Endothelial cell (in vitro differentiated cells): ENCODE data around the gene CAMTA1. TPM values are rescaled to one million over a fixed set of nuclear protein-coding genes. Genes with fewer than 3 reads are reported as not detected.

Experiments
- DNase-seq: peaks from one replicate; pipeline ENCODE4 v3.0.0; 2021; ENCODE audit warnings: low spot score
- H3K27ac Mint-ChIP-seq: one replicate; pipeline ENCODE4 v1.8.0; 2021; ENCODE audit warnings: mixed read lengths, inconsistent platforms; ENCODE audit not compliant: unreplicated experiment
- H3K27me3 Mint-ChIP-seq: one replicate; pipeline ENCODE4 v1.8.0; 2021; ENCODE audit warnings: mild to moderate bottlenecking, moderate library complexity, mixed read lengths, inconsistent platforms; ENCODE audit not compliant: unreplicated experiment
- H3K36me3 Mint-ChIP-seq: one replicate; pipeline ENCODE4 v1.8.0; 2021; ENCODE audit warnings: mild to moderate bottlenecking, low read depth, mixed read lengths, inconsistent platforms; ENCODE audit not compliant: unreplicated experiment
- H3K4me1 Mint-ChIP-seq: one replicate; pipeline ENCODE4 v1.8.0; 2021; ENCODE audit warnings: mild to moderate bottlenecking, mixed read lengths, inconsistent platforms; ENCODE audit not compliant: unreplicated experiment
- H3K4me3 Mint-ChIP-seq: one replicate; pipeline ENCODE4 v1.8.0; 2021; ENCODE audit warnings: mild to moderate bottlenecking, mixed read lengths, inconsistent platforms; ENCODE audit not compliant: unreplicated experiment
- H3K9me3 Mint-ChIP-seq: one replicate; pipeline ENCODE4 v1.8.0; 2021; ENCODE audit warnings: mixed read lengths, inconsistent platforms; ENCODE audit not compliant: unreplicated experiment
- total RNA-seq: library from RNA; stranded (reverse); fragmentation: NEBNext Ultra II Directional; extraction: Animal tissue kit (Norgen Biotek cat#: 25700); gene quantifications from one replicate; pipeline ENCODE4 v1.2.1, GENCODE V29; 2021; ENCODE audit not compliant: unreplicated experiment
- TF ChIP-seq, protein P1 (sequence below): fragments of 200-600 bp; sonication (generic); IDR thresholded peaks from one replicate; pipeline ENCODE4 v1.5.0; 2021; ENCODE audit warnings: antibody characterized with exemption; ENCODE audit not compliant: unreplicated experiment

CAMTA1 gene
- total RNA-seq, 1 donor from 2014 or later = 87.3 TPM

DNA sequence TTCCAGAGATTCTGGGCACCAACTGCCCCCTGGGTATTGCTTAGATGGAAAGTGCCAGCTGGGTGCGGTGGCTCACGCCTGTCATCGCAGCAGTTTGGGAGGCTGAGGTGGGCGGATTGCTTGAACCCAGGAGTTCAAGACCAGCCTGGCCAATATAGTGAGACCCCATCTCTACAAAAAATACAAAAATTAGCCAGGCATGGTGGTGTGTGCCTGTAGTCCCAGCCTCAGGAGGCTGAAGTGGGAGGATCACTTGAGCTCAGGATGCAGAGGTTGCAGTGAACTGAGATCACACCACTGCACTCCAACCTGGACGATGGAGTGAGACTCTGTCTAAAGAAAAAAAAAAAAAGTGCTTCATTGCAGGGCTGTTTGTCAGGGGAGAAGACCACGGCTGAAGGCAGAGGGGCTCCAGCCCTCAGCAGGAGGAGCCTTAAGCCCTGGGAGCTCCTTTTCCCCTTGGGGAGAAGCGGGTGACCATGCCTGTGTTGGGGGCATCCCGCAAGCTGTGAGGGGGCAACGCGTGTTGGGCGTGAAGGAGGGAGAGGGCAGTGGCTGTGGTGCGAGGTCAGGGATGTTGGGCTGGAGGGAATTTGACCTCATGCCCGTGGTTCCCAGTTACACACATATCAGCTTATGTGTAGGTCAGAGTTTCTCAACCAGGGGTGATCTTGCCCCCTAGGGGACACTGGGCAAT is 854.3 kb downstream of the CAMTA1 start:
- Mint-ChIP-seq H3K27ac (no peak overlapping the region), H3K9me3 (no peaks in the 10 kb centered on the region), H3K4me1 (peaks cover 27% of the 10 kb centered on the region), H3K36me3 (no peaks in the 10 kb centered on the region), H3K4me3 (no peak overlapping the region), H3K27me3 (peaks cover 15% of the 10 kb centered on the region)
- TF ChIP-seq, protein P1, sequence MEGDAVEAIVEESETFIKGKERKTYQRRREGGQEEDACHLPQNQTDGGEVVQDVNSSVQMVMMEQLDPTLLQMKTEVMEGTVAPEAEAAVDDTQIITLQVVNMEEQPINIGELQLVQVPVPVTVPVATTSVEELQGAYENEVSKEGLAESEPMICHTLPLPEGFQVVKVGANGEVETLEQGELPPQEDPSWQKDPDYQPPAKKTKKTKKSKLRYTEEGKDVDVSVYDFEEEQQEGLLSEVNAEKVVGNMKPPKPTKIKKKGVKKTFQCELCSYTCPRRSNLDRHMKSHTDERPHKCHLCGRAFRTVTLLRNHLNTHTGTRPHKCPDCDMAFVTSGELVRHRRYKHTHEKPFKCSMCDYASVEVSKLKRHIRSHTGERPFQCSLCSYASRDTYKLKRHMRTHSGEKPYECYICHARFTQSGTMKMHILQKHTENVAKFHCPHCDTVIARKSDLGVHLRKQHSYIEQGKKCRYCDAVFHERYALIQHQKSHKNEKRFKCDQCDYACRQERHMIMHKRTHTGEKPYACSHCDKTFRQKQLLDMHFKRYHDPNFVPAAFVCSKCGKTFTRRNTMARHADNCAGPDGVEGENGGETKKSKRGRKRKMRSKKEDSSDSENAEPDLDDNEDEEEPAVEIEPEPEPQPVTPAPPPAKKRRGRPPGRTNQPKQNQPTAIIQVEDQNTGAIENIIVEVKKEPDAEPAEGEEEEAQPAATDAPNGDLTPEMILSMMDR = no peak
- DNase-seq = no peak

GRCh38 chr1:7640350-7640749 is 855.1 kb downstream of the CAMTA1 start:
- no peak for DNase-seq
- Mint-ChIP-seq H3K4me3 (no peak overlapping the region), H3K36me3 (no peaks in the 10 kb centered on the region), H3K4me1 (peaks cover 27% of the 10 kb centered on the region), H3K27ac (no peak overlapping the region), H3K27me3 (peaks cover 12% of the 10 kb centered on the region), H3K9me3 (no peaks in the 10 kb centered on the region)
- TF ChIP-seq, protein P1 = no peak

GRCh38 chr1:7640920-7641585 is 855.8 kb downstream of the CAMTA1 start:
- no peak for DNase-seq
- peaks cover 12% of the 10 kb centered on the region for H3K27me3 Mint-ChIP-seq
- no peak overlapping the region for H3K27ac Mint-ChIP-seq
- TF ChIP-seq, protein P1 = no peak
- H3K9me3 Mint-ChIP-seq = no peaks in the 10 kb centered on the region
- H3K4me1 Mint-ChIP-seq = peaks cover 23% of the 10 kb centered on the region
- no peak overlapping the region for H3K4me3 Mint-ChIP-seq
- H3K36me3 Mint-ChIP-seq = no peaks in the 10 kb centered on the region

DNA sequence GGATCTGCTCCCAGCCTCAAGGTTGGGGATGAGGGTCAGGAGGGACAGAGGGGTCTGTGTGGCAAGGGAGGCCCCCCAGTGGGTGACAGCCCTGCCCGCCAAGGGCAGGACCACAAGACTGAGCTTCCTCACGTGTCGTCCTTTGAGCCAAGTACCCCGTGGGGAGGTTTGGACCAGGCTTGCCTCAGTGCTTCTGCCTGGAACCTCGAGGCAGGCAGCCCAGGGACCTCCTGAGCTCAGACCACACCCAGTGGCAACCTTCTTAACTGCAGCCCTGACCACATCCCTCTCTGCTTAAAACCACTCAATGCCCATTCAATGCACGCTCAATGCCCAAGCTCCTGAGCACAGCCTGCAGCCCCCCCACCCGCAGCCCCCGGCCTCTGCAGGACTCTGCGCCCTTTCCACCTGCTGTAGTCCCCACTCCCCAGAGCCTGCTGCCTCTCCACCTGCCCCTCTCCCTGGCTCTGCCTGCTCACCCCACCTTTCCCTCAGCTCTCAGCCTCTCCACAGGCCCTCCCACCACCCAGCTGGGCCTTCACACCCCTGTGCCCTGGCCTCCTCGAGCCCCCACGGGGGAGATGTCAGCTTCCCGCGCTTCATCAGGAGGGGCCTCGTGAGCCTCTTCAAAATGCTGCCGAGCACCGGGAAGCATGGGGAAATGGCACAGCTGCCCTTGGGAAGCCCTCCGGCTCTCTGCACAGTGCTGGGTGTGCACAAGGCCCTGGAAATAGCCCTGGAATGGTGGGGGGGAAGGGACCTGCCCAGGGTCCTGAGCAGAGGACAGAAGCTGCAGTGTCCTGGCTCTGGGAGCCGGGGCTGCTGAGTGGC is 856.5 kb downstream of the CAMTA1 start:
- Mint-ChIP-seq H3K27me3 (peaks cover 12% of the 10 kb centered on the region), H3K36me3 (no peaks in the 10 kb centered on the region), H3K4me3 (no peak overlapping the region), H3K9me3 (no peaks in the 10 kb centered on the region), H3K27ac (no peak overlapping the region), H3K4me1 (peaks cover 19% of the 10 kb centered on the region)
- TF ChIP-seq, protein P1 = no peak
- DNase-seq = no peak
